ENCODE measurements around the gene PSMB7. TPM values are rescaled to one million over a fixed set of nuclear protein-coding genes. Genes with fewer than 3 reads are reported as not detected.
A peak's percentile ranks its signal among the peaks of the same experiment; 100 is the strongest.

The PSMB7 gene
- total and polyA plus RNA-seq, 2 of the 13 experiments (the other 11 are each of a cell fraction or from before 2014, with no cell fraction given), result 259 to 291 TPM

GRCh38 chr9:124386201-124386600 lies 29.0 kb downstream of the PSMB7 start (continued):
- TF ChIP-seq, protein P1, sequence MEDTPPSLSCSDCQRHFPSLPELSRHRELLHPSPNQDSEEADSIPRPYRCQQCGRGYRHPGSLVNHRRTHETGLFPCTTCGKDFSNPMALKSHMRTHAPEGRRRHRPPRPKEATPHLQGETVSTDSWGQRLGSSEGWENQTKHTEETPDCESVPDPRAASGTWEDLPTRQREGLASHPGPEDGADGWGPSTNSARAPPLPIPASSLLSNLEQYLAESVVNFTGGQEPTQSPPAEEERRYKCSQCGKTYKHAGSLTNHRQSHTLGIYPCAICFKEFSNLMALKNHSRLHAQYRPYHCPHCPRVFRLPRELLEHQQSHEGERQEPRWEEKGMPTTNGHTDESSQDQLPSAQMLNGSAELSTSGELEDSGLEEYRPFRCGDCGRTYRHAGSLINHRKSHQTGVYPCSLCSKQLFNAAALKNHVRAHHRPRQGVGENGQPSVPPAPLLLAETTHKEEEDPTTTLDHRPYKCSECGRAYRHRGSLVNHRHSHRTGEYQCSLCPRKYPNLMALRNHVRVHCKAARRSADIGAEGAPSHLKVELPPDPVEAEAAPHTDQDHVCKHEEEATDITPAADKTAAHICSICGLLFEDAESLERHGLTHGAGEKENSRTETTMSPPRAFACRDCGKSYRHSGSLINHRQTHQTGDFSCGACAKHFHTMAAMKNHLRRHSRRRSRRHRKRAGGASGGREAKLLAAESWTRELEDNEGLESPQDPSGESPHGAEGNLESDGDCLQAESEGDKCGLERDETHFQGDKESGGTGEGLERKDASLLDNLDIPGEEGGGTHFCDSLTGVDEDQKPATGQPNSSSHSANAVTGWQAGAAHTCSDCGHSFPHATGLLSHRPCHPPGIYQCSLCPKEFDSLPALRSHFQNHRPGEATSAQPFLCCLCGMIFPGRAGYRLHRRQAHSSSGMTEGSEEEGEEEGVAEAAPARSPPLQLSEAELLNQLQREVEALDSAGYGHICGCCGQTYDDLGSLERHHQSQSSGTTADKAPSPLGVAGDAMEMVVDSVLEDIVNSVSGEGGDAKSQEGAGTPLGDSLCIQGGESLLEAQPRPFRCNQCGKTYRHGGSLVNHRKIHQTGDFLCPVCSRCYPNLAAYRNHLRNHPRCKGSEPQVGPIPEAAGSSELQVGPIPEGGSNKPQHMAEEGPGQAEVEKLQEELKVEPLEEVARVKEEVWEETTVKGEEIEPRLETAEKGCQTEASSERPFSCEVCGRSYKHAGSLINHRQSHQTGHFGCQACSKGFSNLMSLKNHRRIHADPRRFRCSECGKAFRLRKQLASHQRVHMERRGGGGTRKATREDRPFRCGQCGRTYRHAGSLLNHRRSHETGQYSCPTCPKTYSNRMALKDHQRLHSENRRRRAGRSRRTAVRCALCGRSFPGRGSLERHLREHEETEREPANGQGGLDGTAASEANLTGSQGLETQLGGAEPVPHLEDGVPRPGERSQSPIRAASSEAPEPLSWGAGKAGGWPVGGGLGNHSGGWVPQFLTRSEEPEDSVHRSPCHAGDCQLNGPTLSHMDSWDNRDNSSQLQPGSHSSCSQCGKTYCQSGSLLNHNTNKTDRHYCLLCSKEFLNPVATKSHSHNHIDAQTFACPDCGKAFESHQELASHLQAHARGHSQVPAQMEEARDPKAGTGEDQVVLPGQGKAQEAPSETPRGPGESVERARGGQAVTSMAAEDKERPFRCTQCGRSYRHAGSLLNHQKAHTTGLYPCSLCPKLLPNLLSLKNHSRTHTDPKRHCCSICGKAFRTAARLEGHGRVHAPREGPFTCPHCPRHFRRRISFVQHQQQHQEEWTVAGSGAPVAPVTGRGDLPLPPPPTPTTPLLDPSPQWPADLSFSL (CRISPR knock-in tag; IDR thresholded peaks at IDR 0.05), result no peak
- TF ChIP-seq PAXIP1 (CRISPR knock-in tag; conservative IDR thresholded peaks at IDR 0.05) (peak; percentile 99), TOPORS (CRISPR knock-in tag; IDR thresholded peaks at IDR 0.05) (no peak), ZMYM4 (CRISPR knock-in tag; IDR thresholded peaks at IDR 0.05) (peak; percentile 73; the same call in 1 of the 2 replicates), MEF2D (CRISPR knock-in tag; IDR thresholded peaks at IDR 0.05) (peak; percentile 82), MEIS1 (CRISPR knock-in tag; IDR thresholded peaks at IDR 0.05; ENCODE audit: borderline replicate concordance) (0 out of 2 replicates have a peak, but pooled peaks have one; percentile 51), SOX6 (IDR thresholded peaks at IDR 0.05) (no peak), SOX6 (CRISPR knock-in tag; IDR thresholded peaks at IDR 0.05) (peak; percentile 95), RXRA (CRISPR knock-in tag; IDR thresholded peaks at IDR 0.05) (peak; percentile 80; the same call in 1 of the 2 replicates), RERE (CRISPR knock-in tag; IDR thresholded peaks at IDR 0.05; ENCODE audit: low read depth) (peak; percentile 84), ZNF749 (CRISPR knock-in tag; IDR thresholded peaks at IDR 0.05; ENCODE audit: borderline replicate concordance) (peak; percentile 46; the same call in 1 of the 2 replicates), FOSL2 (CRISPR knock-in tag; IDR thresholded peaks at IDR 0.05) (peak; percentile 99), SOX13 (IDR thresholded peaks at IDR 0.05) (peak; percentile 78), SOX13 (CRISPR knock-in tag; conservative IDR thresholded peaks at IDR 0.05 in 1 of 2, IDR thresholded peaks at IDR 0.05 in 1 of 2) (peak in 1 of 2 experiments; percentile 94; a peak in 2 of 4 replicates), ZBTB7A (CRISPR knock-in tag; IDR thresholded peaks at IDR 0.05) (no peak)
